Hematopoietic multipotent progenitor cell (in vitro differentiated cells): Measurements from ENCODE around the gene CSTPP1. TPM values are rescaled to one million over a fixed set of nuclear protein-coding genes. Genes with fewer than 3 reads are reported as not detected.
A peak's percentile ranks its signal among the peaks of the same experiment; 100 is the strongest.

Experiments
- DNase-seq, 3 donors: peaks; one replicate each; pipeline ENCODE4 v3.0.0-alpha.2; 2011 to 2015; ENCODE audit warnings: low read depth in 2 of 3, low spot score in 2 of 3
- total RNA-seq: library from RNA; depleted of rRNA; stranded (reverse); fragments of >200 nt; gene quantifications from one replicate; pipeline ENCODE4 v1.2.3, GENCODE V29; 2012

CSTPP1 gene
- total RNA-seq, 1 donor, result 52.8 TPM

DNA sequence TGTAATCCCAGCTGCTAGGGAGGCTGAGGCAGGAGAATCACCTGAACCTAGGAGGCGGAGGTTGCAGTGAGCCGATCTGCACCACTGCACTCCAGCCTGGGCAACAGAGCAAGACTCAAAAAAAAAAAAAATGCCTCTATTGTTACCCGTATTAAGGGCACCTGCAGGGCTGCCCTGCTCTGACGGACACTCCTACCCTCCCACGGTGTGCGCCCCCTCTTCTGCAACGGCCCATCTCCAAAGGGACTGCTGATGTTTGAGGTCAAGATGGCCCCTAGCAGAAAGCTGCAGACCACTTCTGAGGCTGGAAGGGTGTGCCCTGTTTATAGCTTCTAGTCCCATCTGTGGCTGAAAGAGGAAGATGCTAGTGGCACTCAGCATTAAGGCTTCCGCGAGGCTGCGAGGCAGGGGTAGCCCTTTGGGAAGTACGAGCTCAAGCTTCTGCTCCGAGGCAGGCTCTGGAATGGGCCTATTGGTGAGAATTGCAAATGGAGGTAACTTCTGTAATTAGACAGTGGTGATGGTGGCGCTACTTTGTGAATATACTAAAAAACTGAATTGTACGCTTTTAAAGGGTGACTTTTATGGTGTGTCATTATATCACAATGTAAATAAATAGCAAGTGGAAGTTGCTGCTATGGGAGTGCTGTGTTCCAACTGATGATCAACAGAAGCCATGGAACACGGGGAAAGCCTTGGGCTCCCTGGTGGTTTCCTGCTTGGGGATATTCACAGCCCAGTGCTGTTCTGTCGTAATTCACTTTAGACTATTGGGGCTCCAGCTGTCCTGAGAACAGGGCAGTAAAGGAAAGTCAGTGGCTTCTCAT lies 215.8 kb downstream of the CSTPP1 start:
- no peak for DNase-seq

DNA sequence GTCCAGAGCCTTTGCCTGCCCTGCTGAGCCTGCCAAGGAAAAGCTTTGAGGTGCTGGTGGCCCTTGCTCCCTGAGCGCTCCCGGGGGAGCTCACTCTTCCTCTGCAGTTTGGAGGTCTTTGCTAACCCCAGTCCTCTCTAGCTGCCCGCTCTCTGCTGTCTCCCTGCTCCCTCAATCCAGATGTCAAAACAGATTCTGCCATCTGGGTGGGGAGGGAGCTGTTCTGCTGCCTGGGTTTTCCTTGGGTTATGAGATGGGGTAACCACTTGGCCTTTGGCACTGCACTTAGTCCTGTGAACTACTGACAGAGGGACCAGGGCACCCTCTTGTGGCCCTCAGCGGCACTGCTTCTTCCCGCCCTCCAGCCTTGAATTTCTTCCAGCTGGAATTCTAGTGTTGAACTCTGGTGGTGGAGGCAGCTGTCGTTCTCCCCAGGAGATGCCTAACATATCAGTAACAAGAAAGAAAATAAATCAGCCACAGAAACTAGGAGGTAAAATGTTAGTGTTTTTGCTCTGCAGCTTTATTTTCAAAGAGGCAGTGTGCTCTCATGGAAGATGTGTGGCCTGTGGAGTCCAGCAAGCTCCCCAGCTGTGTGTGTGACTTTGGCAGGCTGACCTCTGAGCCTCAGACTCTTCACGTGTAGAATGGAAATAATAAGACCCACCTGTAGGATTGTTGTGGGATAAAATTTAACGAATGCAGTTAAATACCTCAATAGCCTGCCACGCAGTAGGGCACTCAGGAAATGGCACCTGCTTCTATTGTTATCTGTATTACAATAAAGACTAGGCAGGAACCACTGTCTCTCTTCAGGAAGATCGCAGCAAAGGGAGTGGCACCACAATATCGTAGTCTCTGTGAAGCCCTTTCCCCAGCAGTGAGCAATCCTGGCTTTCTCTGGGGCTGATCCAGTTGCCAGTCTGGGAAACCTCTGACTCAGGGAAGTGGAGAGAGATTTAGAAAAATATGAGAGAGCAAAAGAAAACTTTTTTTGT lies 216.7 kb downstream of the CSTPP1 start:
- DNase-seq, result peak in 2 of 3 donors; percentile 44 to 65

DNA sequence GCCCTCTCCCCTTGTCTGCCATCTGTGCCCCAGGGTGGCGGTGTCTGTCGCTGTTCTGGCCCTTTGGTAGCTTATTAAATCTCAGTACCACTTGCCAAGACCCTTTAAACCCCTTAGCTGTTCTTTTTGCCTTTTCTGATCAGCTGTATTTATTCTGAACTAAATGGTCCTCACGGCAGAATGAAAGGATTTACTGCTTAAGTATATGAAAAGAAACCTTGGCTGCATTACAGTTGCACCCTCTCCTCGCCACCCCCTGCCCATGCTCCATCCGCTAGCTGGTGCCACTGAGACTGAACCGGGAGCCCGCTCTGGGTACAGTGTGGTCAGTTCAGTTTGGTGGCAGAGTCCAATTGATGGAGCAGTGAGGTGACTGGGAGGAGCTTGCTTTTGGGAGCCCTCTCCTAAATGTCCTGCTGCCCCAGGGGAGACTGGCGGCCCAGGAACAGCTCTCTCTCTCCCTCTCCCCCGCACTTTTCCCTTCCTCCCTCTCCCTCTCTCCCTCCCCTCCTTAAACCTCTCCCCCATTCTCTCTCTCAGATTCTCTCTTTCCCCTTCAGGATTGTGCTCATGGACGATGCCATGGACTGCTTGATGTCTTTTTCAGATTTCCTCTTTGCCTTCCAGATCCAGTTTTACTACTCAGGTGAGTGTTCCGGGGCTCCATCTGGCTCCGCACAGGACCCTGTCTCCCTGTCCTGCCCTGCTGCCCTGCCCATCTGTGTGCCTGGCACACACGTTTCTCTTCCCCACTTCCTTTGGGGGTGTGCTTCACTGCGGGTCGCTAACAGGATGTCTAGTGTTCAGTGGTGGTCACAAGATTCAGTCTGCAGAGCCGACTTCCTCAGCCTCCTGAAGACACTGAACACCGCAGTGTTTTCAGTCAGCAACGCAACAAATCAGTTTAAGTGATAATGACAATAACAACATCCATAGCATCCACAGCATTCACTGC lies 218.3 kb downstream of the CSTPP1 start:
- peak in 2 of 3 donors; percentile 46 to 76 for DNase-seq

DNA sequence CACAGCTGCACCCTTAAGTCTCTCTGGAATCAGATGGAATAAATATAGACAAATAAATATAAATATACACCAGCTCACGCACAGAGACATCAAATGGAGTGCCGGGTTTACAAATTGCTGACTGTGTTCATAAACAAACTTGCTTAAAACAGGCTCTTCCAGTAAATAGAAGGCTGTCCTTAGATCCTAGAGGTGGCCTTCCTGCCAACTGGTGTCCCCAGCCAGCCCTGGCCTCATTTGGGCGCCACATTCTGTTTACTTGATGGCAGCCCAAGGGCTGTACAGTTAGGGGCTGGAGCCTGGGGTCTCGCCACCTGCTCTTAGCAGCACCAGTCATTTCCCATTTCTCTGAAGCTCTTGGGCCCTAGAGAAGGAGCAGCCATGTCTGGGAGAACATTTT lies 219.3 kb downstream of the CSTPP1 start:
- no peak for DNase-seq

DNA sequence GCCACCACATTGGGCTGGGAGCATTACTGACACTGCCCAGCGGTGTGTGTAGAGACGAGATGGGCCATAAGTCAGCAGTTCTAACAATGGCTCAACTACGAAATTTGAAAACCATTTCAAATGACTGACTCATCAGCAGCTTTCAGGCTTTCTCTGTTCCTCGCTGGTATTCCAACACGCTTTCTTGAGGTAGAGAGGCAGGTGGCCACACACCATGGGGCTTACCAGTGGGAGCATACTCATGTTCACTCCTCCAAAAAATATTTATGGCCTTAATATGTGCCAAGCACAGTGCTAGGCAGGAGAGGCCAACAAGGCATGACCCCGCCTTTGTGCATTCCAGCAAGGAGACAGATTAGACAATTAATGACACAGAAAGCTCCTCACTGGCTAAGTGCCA lies 219.8 kb downstream of the CSTPP1 start:
- DNase-seq, result no peak

DNA sequence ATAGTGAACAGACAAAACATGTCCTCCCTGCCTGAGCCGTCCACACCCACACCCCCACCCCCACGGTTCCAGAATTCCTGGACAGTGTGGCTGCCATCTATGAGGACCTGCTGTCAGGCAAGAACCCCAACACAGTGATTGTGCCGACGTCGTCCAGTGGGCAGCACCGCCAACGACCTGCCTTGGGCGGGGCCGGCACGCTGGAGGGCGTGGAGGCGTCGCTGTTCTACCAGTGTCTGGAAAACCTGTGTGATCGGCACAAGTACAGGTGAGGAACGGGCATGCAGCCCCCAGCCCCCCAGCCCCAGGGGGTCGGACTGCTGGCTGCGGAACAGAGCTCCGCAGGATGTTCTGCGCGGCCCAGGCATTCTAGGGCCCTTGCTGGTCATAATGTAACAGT lies 220.4 kb downstream of the CSTPP1 start:
- DNase-seq, result no peak

DNA sequence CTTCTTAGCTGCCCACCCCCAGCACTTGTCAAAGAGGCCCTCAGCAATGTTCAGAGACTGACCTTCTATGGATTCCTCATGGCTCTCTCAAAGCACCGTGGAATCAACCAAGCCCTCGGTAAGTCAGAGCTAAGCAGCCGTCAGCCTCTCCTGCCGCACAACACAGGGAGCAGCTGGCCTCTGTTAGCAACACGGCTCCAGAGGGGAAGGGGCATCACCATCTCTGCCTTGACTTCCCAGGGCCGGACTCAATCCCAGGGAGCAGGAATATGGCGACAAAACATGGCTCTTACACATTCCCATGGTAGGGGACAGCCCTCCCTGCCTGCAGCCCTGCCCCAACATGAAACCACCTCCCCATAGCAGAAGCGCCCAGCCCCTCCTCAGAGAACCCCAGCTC lies 221.2 kb downstream of the CSTPP1 start:
- no peak for DNase-seq

DNA sequence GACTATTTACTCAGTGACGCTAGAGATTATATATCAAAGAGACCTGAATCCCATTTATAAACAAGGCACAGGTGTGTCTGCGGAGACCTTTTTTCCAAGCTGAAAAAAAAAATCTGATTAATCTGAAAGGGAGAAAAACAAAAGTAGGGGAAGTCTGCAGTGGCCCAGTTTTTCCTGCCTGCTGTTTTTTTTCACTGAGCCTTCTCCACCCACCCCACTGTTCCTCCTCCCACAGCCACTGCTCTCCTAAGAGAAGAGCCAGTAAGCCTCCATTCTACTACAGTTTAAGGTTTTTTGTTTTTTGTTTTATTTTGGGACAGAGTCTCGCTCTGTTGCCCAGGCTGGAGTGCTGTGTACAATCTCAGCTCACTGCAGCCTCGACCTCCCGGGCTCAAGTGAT lies 221.7 kb downstream of the CSTPP1 start:
- DNase-seq, result no peak

DNA sequence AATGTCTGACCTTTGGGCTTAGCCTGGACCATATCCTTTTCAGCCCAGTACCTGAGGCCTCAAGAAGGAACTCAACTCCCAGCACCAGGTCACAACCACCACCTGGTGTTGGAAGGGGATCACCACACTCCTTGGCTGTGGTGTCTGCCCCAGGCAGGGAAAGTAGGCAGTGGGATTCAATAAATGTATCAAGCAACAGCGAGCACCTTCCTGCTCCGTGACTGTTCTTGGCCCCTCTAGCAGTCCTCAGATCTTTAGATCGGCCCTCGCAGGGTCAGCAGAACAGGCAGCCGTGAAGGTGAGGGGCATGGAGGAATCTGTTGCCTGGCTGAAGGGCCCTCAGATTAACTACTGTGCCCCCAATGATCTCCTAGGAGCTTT lies 224.2 kb downstream of the CSTPP1 start:
- no peak for DNase-seq

DNA sequence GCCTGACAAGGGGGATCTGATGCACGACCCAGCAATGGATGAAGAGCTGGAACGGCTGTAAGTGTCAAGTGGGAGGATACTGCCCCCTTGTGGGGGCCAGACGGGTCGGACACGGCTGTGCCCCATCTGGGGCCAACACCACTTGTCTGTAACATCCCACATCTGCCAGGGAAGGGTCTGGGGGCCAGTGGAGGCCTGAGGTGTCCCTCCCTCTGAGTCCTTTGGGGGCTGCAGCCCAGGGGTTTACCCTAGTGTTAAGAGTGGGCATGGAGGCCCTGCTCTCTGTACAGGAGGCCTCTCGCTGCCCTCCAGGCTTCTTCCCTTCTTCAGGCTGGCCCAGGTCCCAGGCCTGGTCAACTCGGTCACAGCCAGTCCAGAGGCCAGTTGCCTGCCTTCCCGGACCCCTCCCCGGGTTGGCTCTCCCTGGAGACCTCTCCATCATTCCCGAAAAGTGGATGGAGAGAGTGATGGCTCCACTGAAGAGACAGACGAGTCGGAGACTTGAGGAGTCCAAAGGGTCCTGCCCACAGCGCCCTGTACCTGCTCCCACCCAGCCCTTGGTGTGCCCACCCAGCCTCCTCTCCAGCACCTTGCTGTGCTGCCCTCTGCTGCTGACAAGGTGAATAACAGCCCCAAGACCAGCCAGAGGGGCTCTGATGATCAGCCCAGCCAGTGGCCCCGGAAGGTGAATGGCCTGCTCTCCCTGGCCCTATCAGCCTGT lies 224.7 kb downstream of the CSTPP1 start:
- DNase-seq, result peak; percentile 31 to 84 (median 66)

DNA sequence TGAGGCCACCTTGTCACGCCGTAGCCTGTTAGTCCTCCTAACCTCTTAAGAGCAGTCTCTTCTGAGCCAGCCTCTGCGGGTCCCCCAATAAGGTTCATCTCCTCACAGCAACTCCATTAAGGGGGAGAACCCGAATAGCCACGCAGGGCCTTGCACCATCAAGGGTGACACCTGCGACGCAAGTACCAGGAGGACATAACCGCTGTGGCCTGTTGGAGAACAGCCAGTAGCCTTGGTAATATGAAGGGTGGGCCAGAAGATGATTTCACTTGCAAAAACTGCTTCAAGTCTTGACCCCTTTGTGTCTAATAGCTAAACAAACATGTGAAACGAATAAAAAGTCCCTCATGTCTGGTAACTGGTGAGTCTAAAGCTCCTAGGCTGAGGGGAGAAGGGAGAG lies 225.3 kb downstream of the CSTPP1 start:
- DNase-seq, result no peak

DNA sequence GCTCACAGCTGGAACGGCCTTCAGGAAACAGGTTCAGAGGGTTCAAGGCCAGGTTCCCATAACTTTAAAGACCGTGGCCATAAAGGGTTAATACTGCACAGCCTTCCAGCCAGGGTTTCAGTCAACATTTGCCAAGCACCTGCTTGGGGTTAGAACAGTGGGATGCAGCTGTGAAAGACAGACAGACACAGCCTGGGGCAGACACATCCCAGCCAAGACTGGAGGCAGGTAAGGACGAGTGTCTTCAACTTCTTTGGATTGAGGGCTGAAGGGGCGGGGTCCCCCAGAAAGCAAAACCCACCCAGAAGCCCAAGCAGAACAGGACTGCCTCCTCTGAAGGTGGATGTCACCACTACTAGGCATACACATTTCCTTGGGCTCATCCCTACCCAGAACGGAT lies 225.9 kb downstream of the CSTPP1 start:
- no peak for DNase-seq

DNA sequence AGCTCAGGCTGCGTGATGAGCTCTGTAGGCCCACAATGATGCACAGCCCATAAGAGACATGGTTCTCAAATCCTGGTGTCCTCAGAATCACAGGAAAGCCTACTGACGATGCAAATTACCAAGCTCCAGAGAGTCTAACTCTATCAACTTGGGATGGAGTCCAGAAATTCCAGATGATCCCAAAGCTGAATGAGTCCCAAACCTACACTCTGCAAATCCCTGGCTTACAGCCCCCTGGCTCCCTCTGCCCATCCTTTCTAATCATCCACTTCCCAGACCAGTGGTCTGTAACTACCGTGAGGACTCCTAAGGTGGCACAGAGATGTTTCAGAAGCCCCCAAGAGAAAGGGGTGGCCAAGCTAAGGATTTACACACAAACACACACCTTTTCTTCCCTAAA lies 226.6 kb downstream of the CSTPP1 start:
- no peak for DNase-seq

DNA sequence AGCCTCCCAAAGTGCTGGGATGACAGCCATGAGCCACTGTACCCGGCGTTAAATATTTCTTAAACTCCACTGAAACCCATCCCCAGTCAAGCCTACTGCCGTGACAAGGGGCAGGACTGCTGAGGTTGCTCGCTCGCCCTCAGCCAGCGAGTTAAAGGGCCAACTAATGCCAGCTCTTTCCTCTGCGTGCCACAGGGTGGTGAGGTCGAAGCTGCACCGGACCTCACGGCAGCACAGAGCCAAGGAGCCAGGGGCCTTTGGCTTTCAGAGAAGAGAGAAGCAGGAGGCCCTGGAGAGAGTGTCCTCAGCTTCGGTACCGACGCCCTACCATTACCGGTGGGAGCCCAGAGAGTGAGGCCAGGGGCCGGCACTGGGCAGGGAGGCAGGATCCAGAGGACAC lies 227.3 kb downstream of the CSTPP1 start:
- DNase-seq, result no peak

DNA sequence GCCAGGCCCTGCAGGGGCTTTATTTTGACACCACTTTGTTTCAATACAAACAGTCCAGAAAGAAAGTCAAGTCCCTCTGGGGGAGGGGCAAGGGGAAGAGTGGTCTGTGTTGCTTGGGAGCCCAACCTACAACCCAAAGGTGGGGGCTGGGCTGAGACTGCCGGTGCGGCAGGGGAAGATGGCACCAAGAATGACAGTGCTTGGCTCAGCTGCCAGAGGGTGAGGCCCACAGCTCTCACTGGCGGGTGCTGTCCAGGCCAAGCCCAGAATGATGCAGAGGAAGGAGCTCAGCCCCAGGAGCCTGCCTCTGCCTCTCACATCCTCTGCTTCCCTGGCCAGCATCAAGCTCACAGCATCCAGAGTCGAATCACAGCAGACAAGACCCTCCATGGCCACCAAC lies 227.8 kb downstream of the CSTPP1 start:
- no peak for DNase-seq

DNA sequence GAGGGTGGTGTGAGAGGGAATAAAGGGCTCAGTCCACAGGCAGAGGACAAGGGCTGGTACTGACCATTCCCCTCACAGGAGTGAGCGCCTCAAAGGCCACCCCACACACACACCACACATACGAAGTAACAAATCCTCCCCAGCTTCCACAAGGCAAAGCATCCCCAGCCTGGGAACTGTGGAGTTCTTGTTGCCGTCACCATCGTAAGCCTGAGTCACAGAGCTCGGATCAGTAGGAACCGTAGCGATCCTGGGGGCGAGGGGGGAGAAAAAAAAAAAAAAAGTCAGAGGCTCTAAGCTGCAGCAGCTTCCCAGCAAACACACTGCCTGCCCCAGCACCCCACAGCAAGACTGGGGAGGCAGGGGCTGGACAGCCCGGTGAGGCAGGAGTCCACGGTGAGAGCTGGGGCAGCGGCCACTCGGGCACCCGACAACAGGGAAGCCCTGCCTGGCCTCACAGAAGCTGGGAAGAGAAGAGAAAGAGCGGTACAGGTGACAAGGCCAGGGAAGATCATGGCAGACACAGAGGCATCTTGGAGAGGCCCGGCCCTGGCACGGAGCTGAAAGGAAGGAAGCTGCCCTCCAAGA lies 228.8 kb downstream of the CSTPP1 start:
- DNase-seq, result no peak

DNA sequence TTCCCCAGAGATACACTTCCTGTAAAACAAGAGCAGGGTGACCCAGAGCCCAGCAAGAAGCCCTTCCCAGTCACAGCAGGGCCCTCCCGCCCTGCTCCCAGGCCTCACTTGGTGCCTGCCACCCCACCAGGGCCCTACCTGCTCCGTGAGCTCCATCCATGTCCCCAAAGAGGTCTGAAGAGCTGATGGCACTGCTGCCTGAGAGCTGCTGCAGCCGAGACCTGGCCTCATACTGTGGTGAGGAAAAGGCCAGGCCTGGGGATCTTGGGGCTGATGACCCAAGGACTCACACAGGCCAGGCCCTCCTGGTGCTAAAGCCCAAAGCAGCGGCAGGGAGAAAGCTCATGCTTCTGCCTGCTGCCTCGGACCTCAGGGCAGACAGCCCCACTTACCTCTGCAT lies 229.8 kb downstream of the CSTPP1 start:
- no peak for DNase-seq

DNA sequence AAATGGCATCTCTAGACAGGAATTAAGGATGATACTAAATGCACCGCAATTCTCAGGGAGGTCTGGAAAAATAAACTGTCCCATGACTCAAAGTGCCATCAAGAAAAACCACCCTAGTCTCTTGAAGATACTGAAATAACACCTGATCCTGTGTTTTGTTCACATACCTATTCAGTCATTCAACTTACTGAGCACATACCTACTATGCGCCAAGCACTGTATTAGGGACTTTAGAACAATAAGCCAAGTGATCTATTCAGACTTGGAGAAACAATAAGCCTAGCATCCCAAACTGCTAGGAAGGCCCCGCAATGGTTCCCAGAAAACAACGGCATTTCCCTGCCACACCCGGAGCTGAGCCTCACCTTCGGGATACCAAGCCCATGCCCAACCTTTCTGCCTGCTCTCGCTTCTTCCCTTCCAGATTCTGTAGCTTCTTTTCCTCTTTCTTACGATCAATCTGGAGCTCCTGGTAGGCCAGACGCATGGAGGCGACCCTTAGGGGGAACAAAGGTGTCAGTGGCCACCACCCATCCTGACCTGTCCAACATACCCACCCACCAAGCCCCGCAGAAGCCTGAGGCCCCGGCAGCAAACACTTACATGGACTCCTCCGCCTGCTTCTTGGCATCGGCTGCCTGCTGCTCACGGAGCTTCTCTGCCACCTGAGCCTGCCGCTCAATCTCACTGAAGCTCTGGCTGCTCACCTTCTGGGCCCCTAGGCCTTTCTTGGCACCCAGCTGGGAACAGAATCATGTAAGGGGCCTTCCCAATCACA lies 234.7 kb downstream of the CSTPP1 start:
- DNase-seq, result no peak

DNA sequence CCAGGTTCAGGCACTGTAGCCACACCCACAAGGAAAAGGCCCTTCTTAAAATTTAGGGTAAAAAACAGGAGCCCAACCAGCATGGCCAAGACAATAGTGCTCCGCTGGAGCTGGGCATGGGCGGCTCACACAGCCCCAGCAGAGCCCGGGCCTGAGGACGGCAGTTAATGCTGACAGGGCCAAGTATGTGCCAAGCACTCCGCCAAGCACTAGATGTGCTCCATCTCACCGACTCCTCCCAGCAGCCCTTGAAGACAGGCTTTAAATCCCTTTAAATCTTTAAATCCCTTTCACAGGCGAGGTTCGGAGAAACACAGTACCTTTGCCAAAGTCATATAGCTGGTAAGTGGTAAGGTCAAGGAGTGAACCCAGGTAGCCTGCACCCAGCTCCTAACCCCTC lies 235.3 kb downstream of the CSTPP1 start:
- no peak for DNase-seq
